HG02840 (cell line): Measurements from ENCODE around the gene SLC7A6OS.

Source experiments
- ATAC-seq: cut with Tn5 transposase; IDR thresholded peaks from one replicate; pipeline ENCODE4 v1.9.1; 2021; ENCODE audit warnings: mild to moderate bottlenecking, moderate library complexity, moderate number of reproducible peaks; ENCODE audit not compliant: unreplicated experiment, low FRiP score

Gene SLC7A6OS

DNA sequence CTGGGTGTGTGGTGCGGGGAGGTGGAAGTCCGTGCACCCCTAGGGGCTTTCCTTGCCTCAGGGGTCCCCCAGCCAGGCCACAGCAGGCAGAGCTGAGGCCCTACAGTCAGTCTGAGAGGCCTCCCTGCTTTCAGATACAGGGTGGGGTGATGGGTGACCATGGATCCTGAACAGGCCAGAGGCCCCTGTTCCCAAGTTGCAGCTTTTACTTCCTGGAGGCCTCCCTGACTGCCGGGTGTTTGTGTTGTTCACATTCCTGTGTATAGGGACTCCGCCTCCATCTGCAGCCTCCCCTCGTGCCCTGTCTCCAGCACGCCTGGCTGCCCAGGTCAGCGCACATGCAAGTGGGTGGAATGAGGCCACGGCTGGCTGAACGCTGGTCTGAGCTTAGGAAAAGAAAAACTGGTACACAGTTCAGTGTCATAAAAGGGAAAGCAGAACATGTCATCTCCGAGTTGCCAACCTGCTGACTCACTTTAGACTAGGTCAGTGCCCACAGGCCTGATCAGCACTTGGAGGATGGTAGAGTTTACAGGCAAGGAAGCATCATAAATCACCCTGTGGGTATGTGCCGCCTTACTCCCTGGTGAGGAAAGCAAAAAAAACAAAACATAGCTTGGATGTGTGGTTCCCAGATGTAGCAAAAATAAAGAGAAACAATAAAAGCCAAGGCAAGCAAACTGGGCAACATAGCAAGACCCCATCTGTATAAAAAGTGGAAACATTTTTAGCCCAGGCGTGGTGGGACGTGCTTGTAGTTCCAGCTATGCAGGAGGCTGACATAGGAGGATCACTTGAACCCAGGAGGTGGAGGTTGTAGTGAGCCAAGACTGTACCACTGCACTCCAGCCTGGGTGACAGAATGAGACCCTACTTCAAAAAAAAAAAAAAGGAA is 52.6 kb downstream of the SLC7A6OS start:
- ATAC-seq, result no peak

DNA sequence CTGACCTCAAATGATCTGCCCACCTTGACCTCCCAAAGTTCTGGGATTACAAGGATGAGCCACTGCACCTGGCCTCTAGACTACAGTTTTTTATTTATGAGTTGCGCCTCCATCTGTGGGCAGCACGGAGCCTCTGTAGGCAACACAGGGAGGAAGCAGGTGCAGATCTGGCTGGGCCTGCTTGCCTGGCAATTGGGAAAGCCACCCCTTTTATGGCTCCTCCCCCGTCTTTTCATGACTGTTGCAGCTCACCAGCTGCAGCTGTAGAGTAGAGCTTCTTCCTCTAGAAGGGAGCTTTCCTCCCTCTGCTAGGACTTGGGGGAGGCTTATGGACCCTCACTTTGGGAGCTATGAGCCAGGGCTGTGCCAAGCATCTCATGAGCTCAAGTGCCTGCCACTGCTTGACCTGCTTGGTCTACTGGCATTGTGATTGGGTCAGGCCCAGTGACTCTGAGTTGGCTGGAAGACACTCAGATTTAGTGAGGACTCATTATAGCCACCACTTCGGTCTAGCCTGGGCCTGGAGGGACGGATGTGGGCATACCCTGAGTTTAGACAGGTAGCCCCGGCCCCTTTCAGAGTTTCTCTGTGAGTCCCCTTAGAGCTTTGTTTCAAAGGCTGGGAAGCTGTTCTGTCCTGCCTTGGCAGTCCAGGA is 53.4 kb downstream of the SLC7A6OS start:
- ATAC-seq, result no peak

DNA sequence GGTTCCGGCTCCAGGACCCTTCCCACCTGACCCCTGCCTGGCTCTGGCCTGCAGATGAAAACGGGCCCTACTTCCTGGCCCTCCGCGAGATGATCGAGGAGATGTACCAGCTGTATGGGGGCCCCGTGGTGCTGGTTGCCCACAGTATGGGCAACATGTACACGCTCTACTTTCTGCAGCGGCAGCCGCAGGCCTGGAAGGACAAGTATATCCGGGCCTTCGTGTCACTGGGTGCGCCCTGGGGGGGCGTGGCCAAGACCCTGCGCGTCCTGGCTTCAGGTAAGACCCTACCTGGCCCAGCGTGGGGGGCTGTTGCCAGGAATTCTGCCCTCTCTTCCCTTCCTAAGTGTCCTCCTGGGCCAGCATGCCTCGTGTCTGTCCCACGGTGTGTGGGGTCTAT is 55.0 kb downstream of the SLC7A6OS start:
- no peak for ATAC-seq

DNA sequence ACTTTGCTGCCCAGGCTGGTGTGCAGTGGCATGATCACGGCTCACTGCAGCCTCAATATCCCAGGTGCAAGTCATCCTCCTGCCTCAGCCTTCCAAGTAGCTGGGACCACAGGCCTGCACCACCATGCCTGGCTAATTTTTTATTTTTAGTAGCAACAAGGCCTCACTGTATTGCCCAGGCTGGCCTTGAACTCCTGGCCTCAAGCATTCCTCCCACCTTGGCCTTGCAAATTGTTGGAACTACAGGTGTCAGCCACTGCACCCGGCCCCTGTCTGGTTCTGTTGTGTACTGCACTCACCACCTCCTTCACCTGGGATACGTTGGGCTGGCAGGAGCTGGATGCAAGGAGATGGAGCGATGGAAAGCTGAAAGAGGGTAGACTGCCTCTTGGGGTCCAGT is 57.0 kb downstream of the SLC7A6OS start:
- ATAC-seq, result no peak

DNA sequence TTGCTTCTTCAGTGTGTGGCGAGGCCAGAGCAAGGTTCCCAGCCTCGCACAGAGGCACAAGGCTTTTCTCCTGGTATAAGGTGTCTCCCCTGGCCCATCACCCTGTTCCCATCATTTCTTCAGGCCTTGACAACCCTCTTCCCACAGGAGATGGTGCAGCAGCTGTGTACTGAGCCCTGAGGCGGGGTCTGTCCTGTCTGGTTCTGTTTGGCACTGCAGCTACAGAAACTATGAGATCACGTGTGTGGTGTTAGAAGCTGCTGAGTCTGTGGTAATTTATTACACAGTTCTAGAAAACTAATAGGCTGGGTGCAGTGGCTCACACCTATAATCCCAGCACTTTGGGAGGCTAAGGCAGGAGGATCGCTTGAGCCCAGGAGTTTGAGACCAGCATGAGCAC is 58.4 kb downstream of the SLC7A6OS start:
- no peak for ATAC-seq

DNA sequence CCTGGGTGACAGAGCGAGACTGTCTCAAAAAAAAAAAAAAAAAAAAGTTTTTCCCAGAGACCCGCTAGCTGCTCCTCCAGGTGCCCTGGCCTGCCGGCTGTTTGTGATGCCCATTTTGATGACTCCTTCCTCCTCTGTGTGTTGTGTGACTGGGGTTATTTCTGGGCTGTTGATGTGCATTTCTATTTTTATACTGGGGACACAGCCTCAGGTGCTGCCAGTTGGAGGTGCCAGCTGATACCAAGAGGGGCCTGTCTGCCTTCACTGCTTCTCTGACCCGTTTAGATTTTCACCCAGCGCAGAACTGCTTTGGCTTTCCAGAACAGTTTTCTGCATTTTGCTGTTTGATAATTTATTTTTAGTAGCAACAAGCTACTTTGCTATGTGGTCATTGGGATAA is 58.9 kb downstream of the SLC7A6OS start:
- ATAC-seq, result no peak

DNA sequence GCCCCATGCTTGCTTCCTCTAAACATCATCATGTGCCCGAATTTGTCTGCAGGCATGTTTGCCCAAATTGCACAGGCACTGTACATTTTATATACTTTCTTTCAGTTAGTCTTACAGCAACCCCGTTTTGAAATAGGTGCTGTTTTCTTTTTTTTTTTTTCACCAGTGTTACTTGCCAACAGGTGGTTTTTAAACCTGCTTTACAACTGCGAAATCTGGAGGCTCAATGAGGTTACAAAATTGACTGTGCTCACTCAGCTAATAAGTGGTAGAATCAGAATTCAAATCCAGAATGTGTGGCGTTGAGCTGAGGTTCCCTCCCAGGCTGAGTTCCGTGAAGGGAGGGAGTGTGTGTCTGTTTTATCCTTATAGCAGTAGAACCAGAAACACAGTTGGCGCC is 59.8 kb downstream of the SLC7A6OS start:
- no peak for ATAC-seq

DNA sequence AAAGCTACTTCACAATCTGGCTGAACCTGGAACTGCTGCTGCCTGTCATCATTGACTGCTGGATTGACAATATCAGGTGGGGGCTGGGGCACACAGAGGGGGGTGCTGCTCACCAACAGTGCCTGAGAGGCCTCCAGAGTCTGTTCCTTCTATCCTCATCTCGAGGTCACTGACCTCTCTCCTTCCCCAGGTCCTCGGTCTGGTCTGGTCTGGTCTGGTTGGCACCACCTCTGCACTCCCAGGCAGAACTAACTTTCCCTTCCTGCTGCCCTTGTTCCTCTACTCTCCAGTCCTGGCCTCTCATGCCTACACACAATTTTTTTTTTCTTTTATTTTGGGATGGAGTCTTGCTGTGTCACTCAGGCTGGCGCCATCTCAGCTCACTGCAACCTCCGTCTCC is 61.4 kb downstream of the SLC7A6OS start:
- ATAC-seq, result no peak
